HG03097 (cell line): ENCODE results near the gene TTC24.

Experiments
- ATAC-seq: cut with Tn5 transposase; IDR thresholded peaks from one replicate; pipeline ENCODE4 v1.9.1; 2021; ENCODE audit not compliant: unreplicated experiment, low FRiP score

The TTC24 gene

DNA sequence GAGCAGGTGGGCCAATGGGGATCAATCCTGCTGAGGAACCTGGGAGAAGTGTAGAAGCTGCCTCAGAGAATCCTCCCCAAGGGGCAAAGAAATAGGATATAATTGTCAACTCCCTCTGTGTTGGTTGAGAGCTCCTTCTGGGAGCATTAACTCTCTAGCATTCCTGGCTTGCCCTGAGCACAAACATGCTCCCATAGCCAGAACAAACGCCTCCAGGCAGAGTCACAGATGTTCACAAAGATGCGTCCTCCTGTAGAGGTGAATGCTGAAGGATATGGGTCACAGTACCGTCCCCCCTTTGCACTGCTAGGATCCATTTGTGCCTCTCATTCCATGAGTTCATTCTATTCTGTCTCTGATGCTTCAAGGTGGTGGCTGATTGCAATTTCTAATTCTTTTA lies 52.8 kb downstream of the TTC24 start:
- no peak for ATAC-seq
